ENCODE data around the gene ZNF22. TPM values are rescaled to one million over a fixed set of nuclear protein-coding genes. Genes with fewer than 3 reads are reported as not detected.

Gene ZNF22
- total RNA-seq, 1 experiment from 2014 or later, result 36.9 TPM

DNA sequence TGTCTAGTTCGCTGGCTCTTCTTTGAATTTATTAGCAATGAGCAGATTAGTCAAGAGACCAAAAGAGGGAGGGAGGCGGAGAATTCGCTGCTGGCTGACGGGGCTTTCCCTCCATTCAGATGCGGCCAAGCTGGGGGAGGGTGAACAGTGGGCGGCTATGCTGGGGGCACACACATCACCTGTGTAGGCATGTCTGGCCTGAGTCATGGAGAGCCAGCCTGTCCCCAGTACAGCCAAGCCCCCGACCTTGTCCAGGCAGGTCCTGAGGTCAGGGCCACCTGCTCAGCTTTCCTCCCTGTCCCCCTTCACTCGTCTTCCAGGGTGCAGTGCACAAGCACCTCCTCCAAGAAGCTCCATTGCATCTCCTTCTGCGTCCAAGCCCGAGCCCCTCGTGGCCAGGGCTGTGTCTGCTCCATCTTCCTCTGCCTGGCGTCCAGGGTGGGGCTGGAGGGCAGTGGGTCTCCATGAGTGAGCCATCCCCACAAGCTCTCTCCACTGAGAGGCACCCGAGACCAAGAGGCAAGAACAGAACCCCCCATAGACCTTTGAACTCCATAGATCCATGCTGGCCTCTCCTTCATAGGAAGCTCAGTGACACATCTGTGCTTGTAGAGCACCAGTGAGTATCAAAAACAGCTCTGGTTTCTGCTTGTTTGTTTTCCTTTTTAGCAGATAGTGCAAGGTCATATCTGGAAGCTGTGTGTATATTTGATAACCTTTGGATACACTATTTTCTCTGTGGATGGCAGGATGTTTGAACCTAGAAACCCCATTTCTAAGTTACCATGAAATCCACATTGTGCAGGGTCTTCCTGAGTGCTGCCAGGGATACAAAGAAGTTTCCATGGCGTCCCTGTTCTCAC lies 20.2 kb upstream of the ZNF22 start:
- H2AK5ac ChIP-seq (ENCODE audit: insufficient read length, low read length), result no peak overlapping the region
- no peaks in the 10 kb centered on the region for H3K9me3 Mint-ChIP-seq
- no CpG with 5 or more reads among the region's 14 CpGs for WGBS (ENCODE audit: extremely low coverage, insufficient read length, low lambda C conversion rate)
- peak overlapping the region in 2 of 3 experiments; percentile 21 to 36; a peak in 3 of 7 replicates for H3K27ac Mint-ChIP-seq
- H3K4ac ChIP-seq (ENCODE audit: low read depth, low read length), result no peak overlapping the region
- no peak overlapping the region for H2BK12ac ChIP-seq (ENCODE audit: insufficient read length, low read depth, low read length)
- TF ChIP-seq, protein P1, sequence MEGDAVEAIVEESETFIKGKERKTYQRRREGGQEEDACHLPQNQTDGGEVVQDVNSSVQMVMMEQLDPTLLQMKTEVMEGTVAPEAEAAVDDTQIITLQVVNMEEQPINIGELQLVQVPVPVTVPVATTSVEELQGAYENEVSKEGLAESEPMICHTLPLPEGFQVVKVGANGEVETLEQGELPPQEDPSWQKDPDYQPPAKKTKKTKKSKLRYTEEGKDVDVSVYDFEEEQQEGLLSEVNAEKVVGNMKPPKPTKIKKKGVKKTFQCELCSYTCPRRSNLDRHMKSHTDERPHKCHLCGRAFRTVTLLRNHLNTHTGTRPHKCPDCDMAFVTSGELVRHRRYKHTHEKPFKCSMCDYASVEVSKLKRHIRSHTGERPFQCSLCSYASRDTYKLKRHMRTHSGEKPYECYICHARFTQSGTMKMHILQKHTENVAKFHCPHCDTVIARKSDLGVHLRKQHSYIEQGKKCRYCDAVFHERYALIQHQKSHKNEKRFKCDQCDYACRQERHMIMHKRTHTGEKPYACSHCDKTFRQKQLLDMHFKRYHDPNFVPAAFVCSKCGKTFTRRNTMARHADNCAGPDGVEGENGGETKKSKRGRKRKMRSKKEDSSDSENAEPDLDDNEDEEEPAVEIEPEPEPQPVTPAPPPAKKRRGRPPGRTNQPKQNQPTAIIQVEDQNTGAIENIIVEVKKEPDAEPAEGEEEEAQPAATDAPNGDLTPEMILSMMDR (conservative IDR thresholded peaks at IDR 0.05), result no peak
- H3K23ac ChIP-seq (ENCODE audit: insufficient read length, low read depth, low read length), result no peak overlapping the region
- no peaks in the 10 kb centered on the region for H3K79me2 ChIP-seq (ENCODE audit: insufficient read depth, low read length)
- H3K4me2 ChIP-seq (ENCODE audit: insufficient read depth, insufficient read length, low read length), result no peak overlapping the region
- no peak overlapping the region for H2BK120ac ChIP-seq (ENCODE audit: low read depth, low read length, poor library complexity, severe bottlenecking)
- H3K79me1 ChIP-seq (ENCODE audit: insufficient read depth, low read depth, low read length, poor library complexity, severe bottlenecking), result no peaks in the 10 kb centered on the region
- peaks cover 57 to 61% of the 10 kb centered on the region in 2 experiments for H3K4me1 Mint-ChIP-seq
- H2AFZ ChIP-seq (ENCODE audit: low read length), result no peak overlapping the region
- H3K4me3 Mint-ChIP-seq, result no peak overlapping the region; a peak in 1 of 5 replicates
- no peak overlapping the region for H3K9ac ChIP-seq (ENCODE audit: extremely low read depth, insufficient read length, low read length)
- H3K23me2 ChIP-seq (ENCODE audit: insufficient read length, low read depth, low read length, poor library complexity, severe bottlenecking), result no peaks in the 10 kb centered on the region
- no peak overlapping the region for H3K56ac ChIP-seq (ENCODE audit: insufficient read length, low read depth, low read length)
- H3K18ac ChIP-seq (ENCODE audit: insufficient read length, low read depth, low read length), result no peak overlapping the region
- H4K5ac ChIP-seq (ENCODE audit: insufficient read length, low read depth, low read length), result no peak overlapping the region
- no peaks in the 10 kb centered on the region for H3K9me3 ChIP-seq (ENCODE audit: control insufficient read depth, low read depth, low read length)
- no peak overlapping the region for H3K27ac ChIP-seq (ENCODE audit: insufficient read length, low read depth, low read length)
- no peaks in the 10 kb centered on the region for H4K20me1 ChIP-seq (ENCODE audit: control insufficient read depth, insufficient read depth, insufficient read length)
- H2BK5ac ChIP-seq (ENCODE audit: insufficient read length, low read length), result no peak overlapping the region
- H2BK15ac ChIP-seq (ENCODE audit: low read depth, low read length), result no peak overlapping the region
- no peaks in the 10 kb centered on the region for H3K27me3 ChIP-seq (ENCODE audit: insufficient read depth, low read length)
- peaks cover 9% of the 10 kb centered on the region; the same call in 1 of the 2 replicates for H3K4me1 ChIP-seq (ENCODE audit: insufficient read depth, low read length)
- no peak overlapping the region for H2BK20ac ChIP-seq (ENCODE audit: low read depth, low read length, poor library complexity, severe bottlenecking)
- no peak for DNase-seq
- no peak overlapping the region for H3T11ph ChIP-seq (ENCODE audit: low read length)
- no peak overlapping the region for H3K14ac ChIP-seq (ENCODE audit: insufficient read depth, low read length)
- peaks cover 7% of the 10 kb centered on the region for H3K27me3 Mint-ChIP-seq (ENCODE audit: low read depth)
- H3K36me3 Mint-ChIP-seq (ENCODE audit: insufficient read depth in 1 of 3, low read depth in 3 of 3), result peaks cover 3 to 7% (median 4%) of the 10 kb centered on the region in 3 experiments; a peak in 3 of 7 replicates
- H4K91ac ChIP-seq (ENCODE audit: insufficient read length, low read depth, low read length), result no peak overlapping the region
- H4K8ac ChIP-seq (replicated peaks; ENCODE audit: insufficient read length, low read depth, low read length), result no peak overlapping the region

Measured in H9 (cell line).